Activated T-cell treated with anti-CD3 and anti-CD28 coated beads, Interleukin-2, amount 50 U/mL, for 24 hours (primary cell): Measurements from ENCODE around the gene CSF3.

Experiments
- DNase-seq: peaks from one replicate; pipeline ENCODE4 v3.0.0-alpha.2; 2020
- H3K27ac Mint-ChIP-seq: 2 replicates; pipeline ENCODE4 v1.8.0; 2020; ENCODE audit warnings: mild to moderate bottlenecking, mixed read lengths
- H3K27me3 Mint-ChIP-seq: 2 replicates; pipeline ENCODE4 v1.8.0; 2020; ENCODE audit warnings: mixed read lengths
- H3K36me3 Mint-ChIP-seq: 2 replicates; pipeline ENCODE4 v1.8.0; 2020; ENCODE audit warnings: low read depth, mixed read lengths
- H3K4me1 Mint-ChIP-seq: 2 replicates; pipeline ENCODE4 v1.8.0; 2020; ENCODE audit warnings: low read depth, mixed read lengths
- H3K4me3 Mint-ChIP-seq: 2 replicates; pipeline ENCODE4 v1.8.0; 2020; ENCODE audit warnings: mild to moderate bottlenecking, moderate library complexity, mixed read lengths
- H3K9me3 Mint-ChIP-seq: 2 replicates; pipeline ENCODE4 v1.8.0; 2020; ENCODE audit warnings: mixed read lengths

Gene CSF3

DNA sequence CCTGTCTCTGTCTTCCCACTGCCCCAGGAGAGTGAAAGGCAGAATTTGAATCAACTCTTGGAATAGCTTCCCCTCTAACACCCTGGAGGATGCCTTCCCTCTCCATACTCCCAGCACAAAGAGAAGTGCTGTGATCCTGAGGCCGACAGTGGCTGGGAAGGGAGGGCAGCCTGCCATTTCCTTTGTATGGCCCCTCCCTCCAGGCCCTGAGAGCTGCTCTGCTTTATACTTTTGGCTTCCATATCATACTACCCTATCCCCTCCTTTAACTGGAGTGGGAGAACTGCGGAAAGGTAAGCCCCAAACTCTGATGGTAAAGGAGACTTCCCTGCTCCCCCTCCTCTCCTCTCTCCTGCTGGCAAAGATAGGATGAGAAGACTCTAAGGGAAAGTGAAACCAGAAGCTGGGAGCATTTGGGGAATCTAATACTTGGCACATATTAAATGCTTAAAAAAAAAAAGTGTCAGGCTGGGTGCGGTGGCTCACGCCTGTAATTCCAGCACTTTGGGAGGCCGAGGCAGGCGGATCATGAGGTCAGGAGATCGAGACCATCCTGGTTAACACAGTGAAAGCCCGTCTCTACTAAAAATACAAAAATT is 43.0 kb downstream of the CSF3 start:
- H3K36me3 Mint-ChIP-seq = peaks cover 9% of the 10 kb centered on the region
- no peak overlapping the region for H3K27ac Mint-ChIP-seq
- no peak for DNase-seq

DNA sequence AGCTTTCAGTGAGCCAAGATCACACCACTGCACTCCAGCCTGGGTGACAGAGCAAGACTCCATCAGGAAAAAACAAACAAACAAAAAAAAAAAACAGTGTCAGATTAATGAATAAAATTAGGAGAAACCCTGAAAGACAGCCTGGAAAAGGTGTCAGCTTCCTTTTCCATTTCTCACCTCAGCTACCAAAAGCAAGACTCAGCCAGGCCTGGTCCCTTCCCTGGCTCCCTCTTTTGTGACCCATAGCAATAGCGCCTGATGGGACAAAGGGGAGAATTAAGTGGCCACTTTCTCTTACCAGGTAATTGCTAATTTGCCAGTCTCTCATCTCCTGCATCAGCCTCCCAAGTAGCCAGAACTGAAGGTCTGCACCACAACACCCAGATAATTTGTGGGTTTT is 43.6 kb downstream of the CSF3 start:
- H3K9me3 Mint-ChIP-seq = no peaks in the 10 kb centered on the region
- H3K27ac Mint-ChIP-seq = no peak overlapping the region
- no peak for DNase-seq
- peaks cover 21% of the 10 kb centered on the region for H3K4me1 Mint-ChIP-seq
- H3K27me3 Mint-ChIP-seq = no peaks in the 10 kb centered on the region
- H3K36me3 Mint-ChIP-seq = peaks cover 4% of the 10 kb centered on the region
- no peak overlapping the region for H3K4me3 Mint-ChIP-seq

More for the DNA sequence above, 43.0 kb downstream of the CSF3 start:
- Mint-ChIP-seq H3K9me3 (no peaks in the 10 kb centered on the region), H3K4me3 (no peak overlapping the region), H3K4me1 (peaks cover 19% of the 10 kb centered on the region), H3K27me3 (no peaks in the 10 kb centered on the region)

DNA sequence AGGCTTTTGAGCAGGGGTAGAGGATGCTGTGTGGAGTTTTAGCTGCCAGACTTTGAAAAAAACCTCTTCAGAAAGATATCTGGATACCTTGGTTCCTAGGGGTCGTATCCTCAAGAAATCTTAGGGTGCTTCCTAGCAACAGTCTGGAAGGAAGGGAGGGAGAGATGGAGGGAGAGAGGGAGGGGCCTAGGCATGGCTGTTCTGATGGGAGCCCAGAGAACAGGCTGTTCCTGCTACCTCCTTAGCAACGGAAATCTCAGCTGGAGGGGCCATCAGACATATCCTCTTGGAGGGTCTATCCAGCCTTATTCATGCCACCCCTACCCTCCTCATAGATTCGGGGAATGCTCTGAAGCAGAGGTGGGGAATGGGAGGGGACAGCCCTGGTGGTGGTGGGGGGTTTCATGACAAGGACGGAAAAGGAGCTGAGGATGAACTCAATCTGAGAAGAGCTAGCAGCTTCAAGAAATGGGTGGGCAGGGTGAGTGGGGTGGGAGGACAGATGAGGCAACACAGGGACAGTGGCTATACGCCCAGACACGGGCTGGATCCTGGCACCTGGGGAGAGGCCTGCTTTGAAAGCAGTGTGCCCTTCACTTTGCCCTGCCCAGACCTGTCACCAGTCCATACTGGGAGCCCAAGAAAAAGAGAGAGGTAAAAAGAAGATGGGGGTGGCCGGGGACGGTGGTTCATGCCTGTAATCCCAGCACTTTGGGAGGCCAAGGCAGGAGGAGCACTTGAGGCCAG is 44.7 kb downstream of the CSF3 start:
- no peaks in the 10 kb centered on the region for H3K9me3 Mint-ChIP-seq
- DNase-seq = no peak
- no peak overlapping the region for H3K4me3 Mint-ChIP-seq
- H3K27ac Mint-ChIP-seq = no peak overlapping the region
- H3K4me1 Mint-ChIP-seq = peaks cover 27% of the 10 kb centered on the region
- H3K36me3 Mint-ChIP-seq = no peaks in the 10 kb centered on the region
- H3K27me3 Mint-ChIP-seq = no peaks in the 10 kb centered on the region

DNA sequence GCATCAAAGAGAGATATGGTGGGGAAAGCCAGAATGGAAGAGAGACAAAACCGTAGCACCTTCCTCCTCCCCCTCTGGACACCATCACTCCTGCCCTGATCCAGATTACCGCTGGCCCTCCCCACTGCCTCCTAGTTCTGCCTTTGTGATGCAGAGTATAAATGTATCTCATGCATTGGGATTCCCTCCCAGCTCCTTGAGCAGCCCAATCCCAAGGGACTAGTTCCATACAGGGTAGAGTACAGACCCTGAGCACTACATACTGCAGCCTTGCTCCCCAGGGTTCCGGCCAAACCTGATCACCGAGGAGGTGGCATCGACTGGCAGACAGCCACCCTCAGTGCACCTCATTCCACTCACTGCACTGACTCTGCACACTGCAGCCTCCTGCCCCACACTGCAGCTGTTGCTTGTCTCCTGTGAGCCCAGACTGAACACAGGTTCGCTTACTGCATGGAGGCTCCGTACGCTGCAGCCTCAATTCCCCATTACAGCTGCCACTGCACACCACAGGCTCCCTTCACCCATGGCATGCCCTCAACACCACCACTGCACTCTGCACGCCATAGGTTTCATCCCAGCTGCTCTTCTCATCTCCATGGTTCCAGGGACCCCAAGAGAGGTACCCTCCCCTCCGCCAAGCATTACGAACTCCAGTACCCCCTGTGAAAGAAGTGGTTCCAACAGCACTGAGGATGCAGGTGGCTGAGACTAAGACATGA is 45.8 kb downstream of the CSF3 start:
- no peak for DNase-seq
- H3K36me3 Mint-ChIP-seq = no peaks in the 10 kb centered on the region
- H3K4me3 Mint-ChIP-seq = peak overlapping the region; percentile 82
- peaks cover 32% of the 10 kb centered on the region for H3K4me1 Mint-ChIP-seq
- no peaks in the 10 kb centered on the region for H3K9me3 Mint-ChIP-seq
- H3K27ac Mint-ChIP-seq = no peak overlapping the region
- H3K27me3 Mint-ChIP-seq = no peaks in the 10 kb centered on the region

DNA sequence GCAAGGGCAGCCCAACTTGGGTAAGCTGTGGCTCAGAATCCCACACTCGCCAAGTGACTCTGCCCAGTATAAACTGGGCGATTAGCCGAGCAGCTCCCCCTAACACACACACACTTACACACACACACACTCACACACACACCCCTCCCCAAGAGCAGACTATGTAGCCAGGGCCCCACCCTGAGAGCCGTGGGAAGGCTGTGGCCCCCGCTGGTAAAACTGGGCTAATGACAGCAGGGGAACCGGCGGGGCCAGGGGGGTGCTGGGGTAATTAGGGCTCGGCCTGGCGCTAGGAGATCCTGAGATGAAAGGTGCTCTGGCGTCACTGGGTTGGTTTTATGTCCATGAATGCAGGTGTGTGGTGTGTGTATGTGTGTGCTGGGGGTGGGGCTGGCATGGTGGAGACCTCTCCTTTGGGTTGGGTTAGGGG is 46.4 kb downstream of the CSF3 start:
- Mint-ChIP-seq H3K4me3 (peak overlapping the region; percentile 82), H3K36me3 (no peaks in the 10 kb centered on the region), H3K27ac (peak overlapping the region; percentile 84), H3K27me3 (no peaks in the 10 kb centered on the region), H3K4me1 (peaks cover 35% of the 10 kb centered on the region), H3K9me3 (no peaks in the 10 kb centered on the region)
- DNase-seq = no peak

DNA sequence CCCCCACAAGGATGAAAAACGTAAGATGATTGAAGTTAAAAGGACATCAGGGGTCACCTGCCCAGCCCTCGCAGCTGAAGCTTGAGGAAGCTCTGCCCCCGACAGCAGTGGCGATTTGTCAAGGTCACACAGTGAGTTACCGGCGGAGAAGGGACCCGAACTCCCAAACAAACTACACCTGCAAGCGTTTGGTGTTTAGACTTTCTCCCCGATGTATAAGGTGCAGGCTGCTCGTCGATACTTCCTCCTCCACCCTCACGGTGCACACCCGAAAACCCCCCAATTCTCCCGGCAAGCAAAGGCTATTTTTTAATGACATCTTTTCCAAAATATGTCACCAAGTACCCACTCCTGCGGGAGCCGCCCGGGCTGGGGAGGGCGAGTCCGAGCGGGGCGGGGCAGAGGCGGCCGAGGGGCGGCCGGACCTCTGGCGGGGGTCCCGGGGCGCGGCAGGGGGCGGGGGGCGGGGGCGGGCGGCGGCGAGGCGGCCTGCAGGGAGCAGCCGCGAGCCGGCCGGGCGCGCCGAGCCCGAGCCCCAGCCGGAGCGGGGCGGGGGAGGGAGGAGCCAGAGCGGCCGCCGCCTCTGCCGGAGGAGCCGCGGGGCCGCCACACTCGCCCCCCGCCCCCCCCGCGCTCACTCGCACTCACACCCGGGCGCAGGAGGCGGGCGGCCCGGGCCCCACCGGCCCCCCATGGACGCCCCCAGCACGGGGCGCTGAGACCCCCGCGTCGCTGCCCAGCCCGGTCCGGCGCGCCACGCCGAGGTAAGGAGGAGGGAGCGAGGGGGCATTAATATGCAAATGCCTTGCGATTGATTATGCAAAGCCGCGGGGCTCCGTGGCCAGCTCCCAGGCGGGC is 47.3 kb downstream of the CSF3 start, which contains the start of gene THRA:
TSS of gene THRA (plus strand) at position 637 of the 858 bp plus-strand sequence. CDS start 11,524 bp downstream, outside the sequence.
- peak within 1 kb of the TSS; percentile 84 for H3K27ac Mint-ChIP-seq
- H3K4me1 Mint-ChIP-seq = peaks cover 44% of the 10 kb centered on the region
- no peaks in the 10 kb centered on the region for H3K36me3 Mint-ChIP-seq
- no peaks in the 10 kb centered on the region for H3K27me3 Mint-ChIP-seq
- peak; percentile 81 for DNase-seq
- H3K9me3 Mint-ChIP-seq = no peaks in the 10 kb centered on the region
- H3K4me3 Mint-ChIP-seq = peak within 1 kb of the TSS; percentile 85

DNA sequence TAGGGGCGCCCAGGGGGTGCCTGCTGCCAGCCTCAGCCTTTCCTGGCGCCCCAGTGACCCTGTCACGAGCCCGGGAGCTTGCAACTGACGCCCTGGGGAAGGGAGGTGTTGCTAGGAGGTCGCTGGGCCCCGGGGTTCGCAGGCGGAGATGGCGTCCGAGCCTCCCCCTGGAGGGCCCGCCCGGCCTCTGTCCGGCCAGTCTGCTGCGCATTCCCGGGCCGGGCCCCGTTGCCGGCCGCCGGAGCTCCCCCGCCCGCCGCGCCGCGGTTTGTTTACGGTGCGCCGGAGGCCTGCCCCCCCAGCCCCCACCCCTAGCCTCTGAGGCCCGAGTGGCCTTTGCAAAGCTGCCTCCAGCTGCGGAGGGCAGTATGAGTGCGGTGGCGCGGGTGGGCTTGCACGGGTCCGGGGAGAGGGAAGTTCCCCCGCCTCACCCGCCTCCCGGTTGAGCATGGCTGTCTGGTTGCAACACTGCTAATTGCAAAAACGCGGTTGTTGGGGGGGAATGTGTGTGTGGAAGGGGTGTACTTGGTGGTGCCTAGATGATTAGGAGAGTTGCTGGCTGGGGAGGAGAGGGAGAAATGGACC is 48.0 kb downstream of the CSF3 start:
- peaks cover 52% of the 10 kb centered on the region for H3K4me1 Mint-ChIP-seq
- H3K27ac Mint-ChIP-seq = peak overlapping the region; percentile 75
- peak overlapping the region; percentile 85 for H3K4me3 Mint-ChIP-seq

DNA sequence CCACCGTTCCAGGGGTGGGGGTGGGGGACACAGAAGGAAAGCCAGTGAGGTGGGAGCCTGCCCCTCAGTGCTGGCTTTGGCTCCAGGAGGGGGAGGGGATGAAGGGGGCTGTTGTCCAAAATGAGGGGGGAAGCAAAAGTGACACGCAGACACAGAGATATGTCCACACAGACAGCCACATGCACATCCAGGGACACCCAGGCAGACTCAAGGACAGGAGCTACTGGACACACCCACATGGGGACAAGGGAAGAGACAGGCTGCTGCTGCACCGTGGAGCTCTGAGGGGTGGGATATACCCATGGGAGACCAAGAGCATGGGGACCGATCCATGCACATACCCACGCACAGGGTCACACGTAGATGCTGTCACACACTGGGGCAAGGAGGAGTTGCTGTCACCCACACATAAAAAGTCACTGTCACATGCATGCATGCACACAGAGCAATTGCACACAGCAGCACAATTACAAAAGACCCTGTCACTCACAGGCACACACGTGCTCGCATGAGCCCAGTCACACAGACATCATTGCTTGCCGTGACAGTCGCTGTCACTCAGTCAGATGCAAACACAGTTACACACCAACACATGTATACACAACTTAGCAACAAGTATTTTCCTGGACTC is 48.8 kb downstream of the CSF3 start:
- Mint-ChIP-seq H3K36me3 (no peaks in the 10 kb centered on the region), H3K4me1 (peaks cover 59% of the 10 kb centered on the region), H3K27me3 (no peaks in the 10 kb centered on the region), H3K9me3 (no peaks in the 10 kb centered on the region), H3K4me3 (peak overlapping the region; percentile 85), H3K27ac (peak overlapping the region; percentile 75)
- DNase-seq = no peak

More for the DNA sequence above, 48.0 kb downstream of the CSF3 start:
- peak; percentile 58 for DNase-seq
- no peaks in the 10 kb centered on the region for H3K27me3 Mint-ChIP-seq
- no peaks in the 10 kb centered on the region for H3K36me3 Mint-ChIP-seq
- H3K9me3 Mint-ChIP-seq = no peaks in the 10 kb centered on the region

DNA sequence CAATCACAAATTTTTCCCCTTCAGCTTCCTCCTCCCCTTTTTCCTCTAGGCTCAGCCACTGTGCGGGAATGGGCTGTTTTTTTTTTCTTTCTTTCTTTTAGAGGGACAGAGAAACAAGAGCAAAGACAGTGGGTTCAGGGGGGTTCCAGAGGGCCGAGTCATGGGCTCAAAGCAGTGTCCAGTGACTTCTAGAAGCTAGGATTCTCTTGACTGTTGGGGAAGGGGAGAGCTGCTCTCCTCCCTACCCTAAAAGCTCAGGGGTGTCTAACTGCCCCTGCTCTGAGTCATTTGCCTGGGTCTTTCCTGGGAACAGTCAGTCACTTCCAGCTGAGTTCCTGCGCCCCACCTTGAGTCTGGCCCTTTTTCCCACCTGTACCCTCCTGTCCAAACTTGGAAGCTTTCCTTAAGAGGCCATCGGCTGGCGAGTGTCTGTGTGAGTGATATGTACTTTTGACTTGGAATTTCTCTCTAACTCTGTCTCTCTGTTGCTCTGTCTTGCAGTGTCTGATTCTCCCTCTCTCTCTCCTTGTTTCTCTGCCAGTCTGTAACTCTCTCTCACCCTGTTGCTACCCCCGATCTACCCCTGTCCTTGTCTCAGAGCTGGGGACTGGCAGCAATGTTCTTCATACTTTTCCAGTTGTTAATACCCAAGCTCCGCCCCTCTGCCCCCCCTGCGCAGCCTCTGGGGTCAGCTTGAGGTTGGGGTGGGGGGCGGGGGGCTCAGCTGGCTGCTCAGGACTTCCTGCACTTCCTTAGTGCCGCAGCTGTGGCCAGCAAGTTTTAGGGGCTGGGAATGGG is 49.9 kb downstream of the CSF3 start:
- Mint-ChIP-seq H3K27ac (peak overlapping the region; percentile 58), H3K27me3 (no peaks in the 10 kb centered on the region), H3K4me1 (peaks cover 71% of the 10 kb centered on the region), H3K36me3 (no peaks in the 10 kb centered on the region), H3K4me3 (peak overlapping the region; percentile 85), H3K9me3 (no peaks in the 10 kb centered on the region)
- DNase-seq = no peak

DNA sequence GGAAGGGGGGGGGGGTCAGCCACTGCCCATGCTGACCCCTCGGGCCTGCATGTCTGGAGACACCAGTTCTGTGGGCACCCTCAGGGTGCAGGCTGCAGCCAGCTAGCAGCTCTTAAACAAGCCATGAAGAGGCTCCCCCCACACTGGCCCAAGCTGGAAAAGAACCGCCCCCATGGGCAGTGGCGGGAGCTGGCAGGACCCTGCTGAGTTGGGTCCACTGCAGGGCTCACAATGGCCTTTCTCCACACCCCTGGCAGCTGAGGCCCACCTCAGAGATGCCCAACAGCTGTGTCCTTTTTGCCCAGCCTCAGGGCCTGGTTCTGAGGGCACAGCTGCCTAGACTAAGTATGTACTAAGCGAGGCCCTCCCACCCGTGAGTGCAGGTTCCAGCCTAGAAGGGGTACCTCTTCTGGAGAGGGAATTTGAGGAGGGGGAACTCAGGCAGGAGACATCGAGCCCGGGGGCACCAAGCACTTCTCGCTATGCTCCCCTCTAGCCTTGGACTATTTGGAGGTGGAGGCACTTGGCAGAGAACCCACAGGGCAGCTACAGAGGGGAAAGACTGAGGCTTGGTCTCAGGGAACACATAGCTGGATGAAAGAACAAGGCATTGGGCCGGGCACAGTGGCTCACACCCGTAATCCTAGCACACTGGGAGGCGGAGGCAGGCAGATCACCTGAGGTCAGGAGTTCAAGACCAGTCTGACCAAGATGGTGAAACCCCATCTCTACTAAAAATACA is 50.7 kb downstream of the CSF3 start:
- no peaks in the 10 kb centered on the region for H3K9me3 Mint-ChIP-seq
- H3K27me3 Mint-ChIP-seq = no peaks in the 10 kb centered on the region
- H3K27ac Mint-ChIP-seq = peak overlapping the region; percentile 47
- no peak for DNase-seq
- no peaks in the 10 kb centered on the region for H3K36me3 Mint-ChIP-seq
- no peak overlapping the region for H3K4me3 Mint-ChIP-seq
- peaks cover 78% of the 10 kb centered on the region for H3K4me1 Mint-ChIP-seq
